Naive thymus-derived CD4-positive, alpha-beta T cell (primary cell): ENCODE data around the gene AKAP17A. TPM values are rescaled to one million over a fixed set of nuclear protein-coding genes. Genes with fewer than 3 reads are reported as not detected.

ENCODE experiments used
- ATAC-seq: fragments of 150-1000 bp; cut with Tn5 transposase; 2 replicates; pipeline ENCODE4 v1.10.0; 2021; ENCODE audit warnings: mild to moderate bottlenecking, moderate library complexity
- CTCF ChIA-PET: fragments of 350-600 bp; sonication (Branson Sonifier 250); formaldehyde crosslinking; loops from one replicate; lab custom pipeline; 2021; ENCODE audit warnings: antibody characterized with exemption; lab: Charles Lee
- POLR2A ChIA-PET: fragments of 350-600 bp; sonication (Branson Sonifier 250); formaldehyde crosslinking; loops from one replicate; lab custom pipeline; 2021; ENCODE audit warnings: antibody characterized with exemption, inconsistent platforms; lab: Charles Lee
- DNase-seq, 9 donors: peaks; one replicate each; pipeline versions ENCODE4 v3.0.0 to v3.0.0-alpha.2; 2020 to 2022; ENCODE audit warnings: mixed read lengths in 1 of 9
- H3K27ac ChIP-seq: one replicate; pipeline ENCODE4 v1.7.0; 2013; ENCODE audit warnings: mild to moderate bottlenecking, low read depth, low read length, moderate library complexity
- H3K27me3 ChIP-seq, 2 donors: one replicate each; pipeline ENCODE4 v1.7.0; 2013; ENCODE audit warnings: low read length in 2 of 2, mild to moderate bottlenecking in 2 of 2, moderate library complexity in 2 of 2; ENCODE audit not compliant: control insufficient read depth in 2 of 2, insufficient read depth in 2 of 2
- H3K36me3 ChIP-seq, 3 experiments: 1 replicate in 2 of 3; 2 replicates in 1 of 3; pipeline ENCODE4 v1.7.0; 2013; ENCODE audit warnings: low read length in 3 of 3, mild to moderate bottlenecking in 3 of 3, moderate library complexity in 1 of 3; ENCODE audit not compliant: insufficient read depth in 3 of 3, control insufficient read depth in 2 of 3
- H3K4me1 ChIP-seq, 2 donors: one replicate each; pipeline ENCODE4 v1.7.0; 2013; ENCODE audit warnings: low read length in 2 of 2, mild to moderate bottlenecking in 2 of 2, moderate library complexity in 1 of 2; ENCODE audit not compliant: control insufficient read depth in 2 of 2, insufficient read depth in 2 of 2
- H3K4me3 ChIP-seq: 2 replicates; pipeline ENCODE4 v1.7.0; 2013; ENCODE audit warnings: mild to moderate bottlenecking, low read length
- H3K9me3 ChIP-seq, 3 experiments: 1 replicate in 2 of 3; 2 replicates in 1 of 3; pipeline ENCODE4 v1.7.0; 2013; ENCODE audit warnings: low read length in 3 of 3; ENCODE audit not compliant: control insufficient read depth in 2 of 3
- H3K27ac Mint-ChIP-seq, 9 donors: one replicate each; pipeline ENCODE4 v1.8.0; 2020 to 2022; ENCODE audit warnings: mixed read lengths in 9 of 9, mild to moderate bottlenecking in 8 of 9, moderate library complexity in 5 of 9, inconsistent platforms in 2 of 9
- H3K27me3 Mint-ChIP-seq, 5 donors: one replicate each; pipeline ENCODE4 v1.8.0; 2021 to 2022; ENCODE audit warnings: mixed read lengths in 5 of 5, mild to moderate bottlenecking in 1 of 5
- H3K36me3 Mint-ChIP-seq, 5 donors: one replicate each; pipeline ENCODE4 v1.8.0; 2020 to 2022; ENCODE audit warnings: mixed read lengths in 5 of 5, mild to moderate bottlenecking in 3 of 5, inconsistent platforms in 1 of 5
- H3K4me1 Mint-ChIP-seq, 7 donors: one replicate each; pipeline ENCODE4 v1.8.0; 2020 to 2022; ENCODE audit warnings: mixed read lengths in 7 of 7, mild to moderate bottlenecking in 3 of 7, inconsistent platforms in 1 of 7
- H3K4me3 Mint-ChIP-seq, 10 donors: one replicate each; pipeline ENCODE4 v1.8.0; 2020 to 2022; ENCODE audit warnings: mild to moderate bottlenecking in 10 of 10, mixed read lengths in 10 of 10, moderate library complexity in 6 of 10, inconsistent platforms in 2 of 10
- H3K9me3 Mint-ChIP-seq, 11 donors: one replicate each; pipeline ENCODE4 v1.8.0; 2020 to 2022; ENCODE audit warnings: mixed read lengths in 11 of 11, mild to moderate bottlenecking in 4 of 11, inconsistent platforms in 1 of 11, moderate library complexity in 1 of 11
- intact Hi-C, 2 donors: fragments of 100-400 bp; cut with micrococcal nuclease; formaldehyde crosslinking; loops; one replicate each; pipeline ENCODE4 v1.15.1; 2023
- polyA plus RNA-seq, 2 donors: library from polyadenylated mRNA; unstranded; fragments of 300-500 nt; fragmentation: Illumina TruSeq; gene quantifications; one replicate each; pipeline ENCODE4 v1.2.3, GENCODE V29; 2021
- total RNA-seq, 6 experiments: library from RNA in 5 of 6; stranded (reverse) in 5 of 6; gene quantifications; 1 replicate in 5 of 6; 2 replicates in 1 of 6; pipeline ENCODE4 v1.2.3 and lab custom pipeline; 2021 to 2026

AKAP17A gene
- total and polyA plus RNA-seq, 7 experiments from 2014 or later: 19.2 to 165 (median 119) TPM

DNA sequence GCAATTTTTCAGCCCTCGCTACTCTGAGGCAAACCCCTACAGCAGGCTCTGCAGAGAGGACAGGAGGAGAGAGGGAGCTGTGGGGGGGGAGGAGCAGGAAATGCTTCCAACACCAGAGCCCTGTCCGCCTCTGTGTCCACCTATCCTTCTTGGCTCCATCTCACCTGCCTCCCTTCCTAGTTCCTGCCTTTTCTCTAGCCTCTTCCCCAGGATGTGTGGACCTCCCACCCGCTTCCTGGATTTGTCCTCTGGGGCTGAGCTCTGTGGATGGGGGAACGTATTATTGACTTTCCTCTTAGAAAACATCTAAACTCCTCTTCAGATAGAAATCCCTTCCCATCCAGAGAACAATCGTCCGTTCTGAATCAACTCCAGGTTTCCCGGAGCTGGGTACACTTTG is 37.8 kb downstream of the AKAP17A start:
- no peaks in the 10 kb centered on the region for H3K9me3 ChIP-seq
- no peaks in the 10 kb centered on the region for H3K36me3 ChIP-seq
- no peak overlapping the region for H3K4me3 ChIP-seq
- intact Hi-C loops: no loop called here
- Mint-ChIP-seq H3K9me3 (no peaks in the 10 kb centered on the region), H3K4me1 (peaks cover 0 to 10% (median 0%) of the 10 kb centered on the region in 7 donors), H3K27me3 (peaks cover 0 to 3% (median 0%) of the 10 kb centered on the region in 5 donors), H3K4me3 (no peak overlapping the region), H3K27ac (peak overlapping the region in 1 of 9 donors; percentile 51), H3K36me3 (no peaks in the 10 kb centered on the region)
- ChIA-PET POLR2A (no interaction called here), CTCF (no interaction called here)
- H3K27me3 ChIP-seq: no peaks in the 10 kb centered on the region
- H3K27ac ChIP-seq: no peak overlapping the region
- DNase-seq (no peak), ATAC-seq (no peak)
- H3K4me1 ChIP-seq: no peaks in the 10 kb centered on the region

DNA sequence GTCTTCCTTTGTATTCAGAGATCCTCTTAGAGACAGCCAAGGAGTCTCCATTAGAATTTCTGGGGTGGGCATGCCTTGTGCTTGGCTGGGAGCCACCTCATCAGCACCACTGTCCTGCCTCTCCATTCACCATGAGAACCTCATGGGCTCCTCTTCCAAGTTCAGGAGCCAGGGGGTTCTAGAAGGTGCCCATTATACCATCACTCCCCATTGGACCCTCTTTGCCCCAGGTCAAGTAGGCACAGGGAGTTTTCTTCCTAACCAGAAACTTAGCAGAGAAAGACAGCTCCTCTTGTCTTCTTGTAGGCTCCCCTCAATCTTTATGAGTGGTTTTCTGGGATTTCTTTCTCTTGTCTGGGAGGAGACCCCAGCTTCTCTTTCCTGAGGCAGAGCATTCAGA is 54.6 kb downstream of the AKAP17A start:
- Mint-ChIP-seq H3K9me3 (peaks cover 0 to 18% (median 5%) of the 10 kb centered on the region in 11 donors), H3K4me3 (no peak overlapping the region), H3K36me3 (peaks cover 0 to 8% (median 0%) of the 10 kb centered on the region in 5 donors), H3K27ac (no peak overlapping the region), H3K27me3 (peaks cover 0 to 8% (median 3%) of the 10 kb centered on the region in 5 donors), H3K4me1 (peaks cover 0 to 5% (median 4%) of the 10 kb centered on the region in 7 donors)
- ATAC-seq (no peak), DNase-seq (no peak)
- H3K27me3 ChIP-seq: no peaks in the 10 kb centered on the region
- ChIA-PET CTCF (no interaction called here), POLR2A (no interaction called here)
- no peaks in the 10 kb centered on the region for H3K36me3 ChIP-seq
- no peak overlapping the region for H3K4me3 ChIP-seq
- H3K27ac ChIP-seq: no peak overlapping the region
- intact Hi-C loops: no loop called here
- H3K9me3 ChIP-seq: peaks cover 0 to 9% (median 0%) of the 10 kb centered on the region in 3 experiments
- H3K4me1 ChIP-seq: no peaks in the 10 kb centered on the region

DNA sequence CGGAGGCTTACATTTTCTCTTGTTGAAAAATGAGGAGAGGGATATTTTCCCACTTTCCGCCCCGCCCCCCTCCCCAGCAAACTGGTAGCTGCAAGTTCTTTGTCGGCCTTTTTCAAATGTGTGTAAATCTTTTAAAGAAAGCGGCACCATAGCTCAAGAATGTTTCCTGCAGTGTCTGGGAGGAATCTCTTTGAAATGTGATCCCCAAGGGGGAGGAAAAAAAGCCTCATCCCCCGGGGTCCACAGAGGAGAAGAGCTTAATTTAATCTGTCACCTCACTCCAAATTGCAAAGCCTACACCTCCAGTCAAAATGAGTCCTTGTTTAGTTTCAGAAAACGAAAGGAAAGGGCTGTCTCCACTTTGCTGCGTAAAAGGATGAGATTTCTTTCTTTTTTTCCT is 58.2 kb downstream of the AKAP17A start:
- H3K9me3 Mint-ChIP-seq: peaks cover 0 to 15% (median 5%) of the 10 kb centered on the region in 11 donors
- DNase-seq (no peak), ATAC-seq (no peak)
- Histone ChIP-seq H3K27ac (no peak overlapping the region), H3K27me3 (no peaks in the 10 kb centered on the region), H3K4me1 (no peaks in the 10 kb centered on the region), H3K9me3 (peaks cover 0 to 9% (median 0%) of the 10 kb centered on the region in 3 experiments), H3K36me3 (no peaks in the 10 kb centered on the region), H3K4me3 (no peak overlapping the region)
- H3K27ac Mint-ChIP-seq: no peak overlapping the region
- no peak overlapping the region for H3K4me3 Mint-ChIP-seq
- peaks cover 0 to 9% (median 6%) of the 10 kb centered on the region in 7 donors for H3K4me1 Mint-ChIP-seq
- H3K36me3 Mint-ChIP-seq: peaks cover 0 to 4% (median 0%) of the 10 kb centered on the region in 5 donors
- peaks cover 0 to 8% (median 3%) of the 10 kb centered on the region in 5 donors for H3K27me3 Mint-ChIP-seq
- ChIA-PET CTCF (no interaction called here), POLR2A (no interaction called here)
- intact Hi-C loops: loop anchor here in 1 of 2 donors (10.0 kb wide), 1 partner anchor 1165 kb away; no protein-coding TSS in a partner anchor

Other genes starting within 250 kb of the AKAP17A start
- 100 to 1,000 TPM; 238 to 341 (median 270) TPM for gene SLC25A6, start 199.5 kb upstream of the AKAP17A start, total RNA-seq
- 100 to 1,000 TPM; 467 to 597 TPM for gene SLC25A6, start 199.5 kb upstream of the AKAP17A start, polyA plus RNA-seq
- gene ASMTL, start 138.7 kb upstream of the AKAP17A start, total RNA-seq: 10 to 100 TPM; 30.9 to 50.0 (median 41.7) TPM
- gene ASMTL, start 138.7 kb upstream of the AKAP17A start, polyA plus RNA-seq: 10 to 100 TPM; 41.0 to 46.0 TPM
- gene P2RY8, start 54.4 kb upstream of the AKAP17A start, total RNA-seq: 100 to 1,000 TPM; 109 to 158 (median 122) TPM
- gene P2RY8, start 54.4 kb upstream of the AKAP17A start, polyA plus RNA-seq: 100 to 1,000 TPM; 221 to 277 TPM
- gene ASMT, start 23.5 kb downstream of the AKAP17A start, total RNA-seq: under 1 TPM in 1 of 5 experiments, not detected in 4; 0.32 TPM
- not detected for gene ASMT, start 23.5 kb downstream of the AKAP17A start, polyA plus RNA-seq